Mucosa of rectum (tissue), 2 donors: ENCODE data around the gene NR1H4.

Experiments
- H3K27ac ChIP-seq, 2 donors: one replicate each; pipeline ENCODE4 v1.7.0; 2013; ENCODE audit warnings: inconsistent platforms in 2 of 2, low read depth in 2 of 2, low read length in 2 of 2
- H3K27me3 ChIP-seq, 2 donors: one replicate each; pipeline ENCODE4 v1.7.0; 2013; ENCODE audit warnings: low read length in 2 of 2; ENCODE audit not compliant: control insufficient read depth in 2 of 2, insufficient read depth in 2 of 2
- H3K36me3 ChIP-seq, 2 donors: one replicate each; pipeline ENCODE4 v1.7.0; 2013; ENCODE audit warnings: low read length in 2 of 2; ENCODE audit not compliant: control insufficient read depth in 2 of 2, insufficient read depth in 2 of 2
- H3K4me1 ChIP-seq, 2 donors: one replicate each; pipeline ENCODE4 v1.7.0; 2013; ENCODE audit warnings: low read length in 2 of 2, mild to moderate bottlenecking in 1 of 2; ENCODE audit not compliant: control insufficient read depth in 2 of 2, insufficient read depth in 2 of 2
- H3K4me3 ChIP-seq, 2 donors: one replicate each; pipeline ENCODE4 v1.7.0; 2013; ENCODE audit warnings: low read length in 2 of 2
- H3K9ac ChIP-seq, 2 donors: one replicate each; pipeline ENCODE4 v1.7.0; 2013; ENCODE audit warnings: low read length in 2 of 2, low read depth in 1 of 2, mild to moderate bottlenecking in 1 of 2
- H3K9me3 ChIP-seq, 2 donors: one replicate each; pipeline ENCODE4 v1.7.0; 2013; ENCODE audit warnings: low read length in 2 of 2; ENCODE audit not compliant: control insufficient read depth in 2 of 2
- donor health status: healthy.
- donor health status: Normal muscosa, but diverticular disease.

Gene NR1H4

GRCh38 chr12:100443434-100443833 lies 30.2 kb upstream of the NR1H4 start:
- Histone ChIP-seq H3K9ac (no peak overlapping the region), H3K27ac (no peak overlapping the region), H3K4me3 (no peak overlapping the region), H3K36me3 (no peaks in the 10 kb centered on the region), H3K27me3 (no peaks in the 10 kb centered on the region), H3K9me3 (no peaks in the 10 kb centered on the region), H3K4me1 (no peaks in the 10 kb centered on the region)

DNA sequence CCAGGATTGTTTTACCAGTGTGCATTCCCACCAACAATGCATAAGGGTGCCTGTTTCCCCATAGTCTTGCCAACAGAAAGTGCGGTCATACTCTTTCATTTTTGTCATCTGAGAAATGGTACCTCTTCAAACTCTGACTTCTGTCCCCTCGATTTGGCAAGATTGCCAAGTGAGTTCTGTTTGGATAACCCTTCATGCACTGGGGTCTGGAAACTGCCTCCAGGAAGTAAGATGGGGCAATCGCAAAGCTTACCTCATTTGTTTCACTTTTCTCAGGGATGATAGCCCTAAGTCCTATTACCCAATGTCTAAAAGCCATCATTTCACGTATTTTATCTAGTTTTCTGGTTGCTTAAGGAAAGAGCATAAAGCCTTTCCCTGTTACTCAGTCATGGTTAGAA lies 28.6 kb upstream of the NR1H4 start:
- no peaks in the 10 kb centered on the region for H3K4me1 ChIP-seq
- H3K9ac ChIP-seq, result no peak overlapping the region
- no peaks in the 10 kb centered on the region for H3K9me3 ChIP-seq
- no peaks in the 10 kb centered on the region for H3K36me3 ChIP-seq
- H3K4me3 ChIP-seq, result no peak overlapping the region
- H3K27ac ChIP-seq, result no peak overlapping the region
- no peaks in the 10 kb centered on the region for H3K27me3 ChIP-seq

DNA sequence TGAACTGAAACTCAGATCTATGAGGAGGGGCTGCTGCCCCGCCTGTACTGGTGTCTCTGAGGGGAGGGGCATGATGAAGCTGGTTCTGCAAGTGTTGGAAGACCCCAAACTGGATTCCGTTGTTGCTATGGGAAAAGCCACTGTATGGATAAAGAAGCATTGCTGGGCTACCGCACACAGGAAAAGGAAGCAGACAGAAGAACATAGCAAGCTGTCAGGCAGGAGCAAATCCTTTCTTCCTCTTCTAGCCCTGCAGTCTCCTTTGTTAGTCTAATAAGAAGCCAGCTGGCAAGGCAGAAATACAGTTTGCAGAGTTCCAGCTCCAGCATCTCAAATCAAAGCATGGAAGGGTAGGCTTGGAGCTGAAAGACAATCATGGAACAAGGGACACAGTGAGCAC lies 26.3 kb upstream of the NR1H4 start:
- Histone ChIP-seq H3K9me3 (no peaks in the 10 kb centered on the region), H3K4me1 (no peaks in the 10 kb centered on the region), H3K36me3 (no peaks in the 10 kb centered on the region), H3K27me3 (no peaks in the 10 kb centered on the region), H3K27ac (no peak overlapping the region), H3K4me3 (no peak overlapping the region), H3K9ac (no peak overlapping the region)

DNA sequence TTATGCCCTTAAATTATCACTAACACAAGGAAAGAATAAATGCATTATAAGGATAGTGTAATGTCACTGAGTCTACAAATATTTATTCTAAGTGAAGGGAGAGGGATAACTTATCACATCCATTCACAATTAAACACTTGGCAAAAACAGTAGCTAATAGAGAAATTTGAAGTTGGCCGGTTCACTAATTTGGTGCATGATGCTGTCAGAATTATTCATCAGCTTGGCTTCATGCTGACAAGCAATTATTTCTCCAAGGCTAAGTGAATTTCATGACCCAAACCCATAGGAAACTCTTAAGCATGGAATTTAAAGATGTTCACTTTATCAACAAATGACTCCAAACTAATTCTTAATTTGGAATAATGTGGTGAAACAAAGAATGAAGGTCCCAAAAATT lies 25.0 kb upstream of the NR1H4 start:
- no peaks in the 10 kb centered on the region for H3K4me1 ChIP-seq
- no peaks in the 10 kb centered on the region for H3K27me3 ChIP-seq
- no peak overlapping the region for H3K9ac ChIP-seq
- no peaks in the 10 kb centered on the region for H3K36me3 ChIP-seq
- no peak overlapping the region for H3K27ac ChIP-seq
- H3K9me3 ChIP-seq, result no peaks in the 10 kb centered on the region
- H3K4me3 ChIP-seq, result no peak overlapping the region

DNA sequence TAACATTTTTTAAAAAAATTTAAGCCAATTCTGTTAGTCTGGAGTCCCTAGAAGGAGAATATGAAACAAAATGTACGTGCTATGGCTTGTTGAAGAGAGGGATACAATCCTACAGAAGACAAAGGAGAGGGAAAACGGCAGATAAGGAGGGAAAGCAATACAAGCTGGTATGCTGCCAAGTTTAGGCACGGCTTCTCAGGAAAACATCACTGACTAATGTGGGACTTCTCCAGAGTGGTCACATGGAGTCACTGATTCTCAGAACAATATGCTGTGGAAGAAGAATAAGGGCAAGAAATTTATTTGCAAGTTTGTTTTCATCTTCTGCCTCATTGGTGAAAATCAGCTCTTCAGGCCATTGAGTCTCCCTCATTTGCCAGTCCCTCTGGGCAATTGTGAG lies 22.9 kb upstream of the NR1H4 start:
- Histone ChIP-seq H3K9me3 (no peaks in the 10 kb centered on the region), H3K4me1 (no peaks in the 10 kb centered on the region), H3K36me3 (no peaks in the 10 kb centered on the region), H3K9ac (no peak overlapping the region), H3K27ac (no peak overlapping the region), H3K27me3 (no peaks in the 10 kb centered on the region), H3K4me3 (no peak overlapping the region)

GRCh38 chr12:100453951-100454350 lies 19.7 kb upstream of the NR1H4 start:
- H3K4me3 ChIP-seq, result no peak overlapping the region
- H3K9ac ChIP-seq, result no peak overlapping the region
- H3K36me3 ChIP-seq, result no peaks in the 10 kb centered on the region
- H3K27me3 ChIP-seq, result no peaks in the 10 kb centered on the region
- no peak overlapping the region for H3K27ac ChIP-seq
- no peaks in the 10 kb centered on the region for H3K9me3 ChIP-seq
- no peaks in the 10 kb centered on the region for H3K4me1 ChIP-seq

- Histone ChIP-seq H3K27me3 (no peaks in the 10 kb centered on the region), H3K27ac (no peak overlapping the region), H3K4me3 (no peak overlapping the region), H3K4me1 (no peaks in the 10 kb centered on the region), H3K9me3 (no peaks in the 10 kb centered on the region), H3K36me3 (no peaks in the 10 kb centered on the region), H3K9ac (no peak overlapping the region)
These were observed 17.8 kb upstream of the NR1H4 start for GRCh38 chr12:100455896-100456295.

GRCh38 chr12:100458191-100458590 lies 15.5 kb upstream of the NR1H4 start:
- H3K27me3 ChIP-seq, result no peaks in the 10 kb centered on the region
- no peak overlapping the region for H3K9ac ChIP-seq
- no peak overlapping the region for H3K4me3 ChIP-seq
- no peaks in the 10 kb centered on the region for H3K9me3 ChIP-seq
- H3K4me1 ChIP-seq, result no peaks in the 10 kb centered on the region
- no peaks in the 10 kb centered on the region for H3K36me3 ChIP-seq
- H3K27ac ChIP-seq, result no peak overlapping the region

GRCh38 chr12:100460702-100461101 lies 13.0 kb upstream of the NR1H4 start:
- no peaks in the 10 kb centered on the region for H3K9me3 ChIP-seq
- H3K4me3 ChIP-seq, result no peak overlapping the region
- no peak overlapping the region for H3K9ac ChIP-seq
- no peak overlapping the region for H3K27ac ChIP-seq
- no peaks in the 10 kb centered on the region for H3K4me1 ChIP-seq
- H3K27me3 ChIP-seq, result no peaks in the 10 kb centered on the region
- H3K36me3 ChIP-seq, result no peaks in the 10 kb centered on the region

DNA sequence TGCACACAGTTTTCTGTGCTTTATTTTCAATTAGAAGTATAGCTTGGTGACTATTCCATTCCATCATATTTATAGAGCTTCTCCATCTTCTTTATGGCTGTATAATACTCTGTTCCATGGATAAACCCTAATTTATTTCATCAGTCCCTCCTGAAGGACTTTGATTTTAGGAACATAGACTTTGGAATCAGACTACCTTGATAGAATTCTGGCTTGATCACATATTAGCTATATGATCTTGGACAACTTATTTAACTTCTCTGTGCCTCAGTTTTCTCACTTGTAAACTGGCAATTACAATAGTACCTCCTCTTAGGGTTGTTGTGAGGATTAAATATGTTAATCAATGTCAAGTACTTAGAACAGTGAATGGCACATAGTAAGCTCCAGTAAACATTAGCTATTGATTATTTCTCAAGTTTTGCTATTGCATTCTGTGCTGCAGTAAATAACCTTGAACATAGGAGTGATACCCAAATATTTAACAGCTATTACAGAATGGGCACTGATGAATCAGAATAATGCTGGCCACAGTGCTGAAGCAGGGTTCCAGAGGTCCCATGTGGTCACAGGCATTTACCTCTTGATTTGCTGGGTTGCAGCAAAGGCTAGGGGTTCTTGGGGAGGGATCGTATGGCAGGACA lies 12.2 kb upstream of the NR1H4 start:
- H3K27ac ChIP-seq, result no peak overlapping the region
- no peaks in the 10 kb centered on the region for H3K4me1 ChIP-seq
- no peak overlapping the region for H3K4me3 ChIP-seq
- H3K9me3 ChIP-seq, result no peaks in the 10 kb centered on the region
- no peaks in the 10 kb centered on the region for H3K27me3 ChIP-seq
- no peak overlapping the region for H3K9ac ChIP-seq
- no peaks in the 10 kb centered on the region for H3K36me3 ChIP-seq

- no peaks in the 10 kb centered on the region for H3K27me3 ChIP-seq
These were observed 10.0 kb upstream of the NR1H4 start for GRCh38 chr12:100463661-100464060.

More at GRCh38 chr12:100463661-100464060, 10.0 kb upstream of the NR1H4 start:
- Histone ChIP-seq H3K27ac (no peak overlapping the region), H3K4me1 (no peaks in the 10 kb centered on the region), H3K4me3 (no peak overlapping the region), H3K36me3 (no peaks in the 10 kb centered on the region), H3K9ac (no peak overlapping the region), H3K9me3 (no peaks in the 10 kb centered on the region)
